Upper lobe of right lung (tissue), 1 donor: ENCODE data around the gene TCP11. TPM values are rescaled to one million over a fixed set of nuclear protein-coding genes. Genes with fewer than 3 reads are reported as not detected.
"Not testable (repeated sequence)": the region's sequence is repeated elsewhere in the genome, so short reads cannot be mapped to it uniquely, and the experiment has no call there.

Experiments
- ATAC-seq: fragments of 200-7000 bp; cut with Tn5 transposase; one replicate; pipeline ENCODE4 v1.9.1; 2020; ENCODE audit warnings: mild to moderate bottlenecking, moderate library complexity
- DNase-seq: peaks from one replicate; pipeline ENCODE4 v3.0.0-alpha.2; 2020
- H3K27ac ChIP-seq: fragments of 200-600 bp; one replicate; pipeline ENCODE4 v1.8.0; 2022
- H3K27me3 ChIP-seq: fragments of 200-600 bp; one replicate; pipeline ENCODE4 v1.8.0; 2022; ENCODE audit warnings: mild to moderate bottlenecking
- H3K36me3 ChIP-seq: fragments of 200-600 bp; one replicate; pipeline ENCODE4 v1.8.0; 2022
- H3K4me1 ChIP-seq: fragments of 200-600 bp; one replicate; pipeline ENCODE4 v1.8.0; 2022
- H3K4me3 ChIP-seq: fragments of 200-600 bp; one replicate; pipeline ENCODE4 v1.8.0; 2022; ENCODE audit warnings: mild to moderate bottlenecking
- H3K9me3 ChIP-seq: fragments of 200-600 bp; one replicate; pipeline ENCODE4 v1.8.0; 2022
- CTCF ChIP-seq: fragments of 200-600 bp; IDR thresholded peaks from one replicate; pipeline ENCODE4 v1.8.0; 2022; ENCODE audit warnings: antibody characterized with exemption
- intact Hi-C: fragments of 100-400 bp; cut with DNase I; formaldehyde crosslinking; loops from one replicate; pipeline ENCODE4 v1.11.0; 2022
- total RNA-seq: library from RNA; stranded (reverse); fragmentation: NEBNext Ultra II Directional; extraction: Animal tissue kit (Norgen Biotek cat#: 25700); gene quantifications from one replicate; pipeline ENCODE4 v1.2.1, GENCODE V29; 2021
- donor health status: DM: no; HTN: yes; CAD: no; lungs with severe emphysema.

The TCP11 gene
- total RNA-seq, 1 donor from 2014 or later = not detected

DNA sequence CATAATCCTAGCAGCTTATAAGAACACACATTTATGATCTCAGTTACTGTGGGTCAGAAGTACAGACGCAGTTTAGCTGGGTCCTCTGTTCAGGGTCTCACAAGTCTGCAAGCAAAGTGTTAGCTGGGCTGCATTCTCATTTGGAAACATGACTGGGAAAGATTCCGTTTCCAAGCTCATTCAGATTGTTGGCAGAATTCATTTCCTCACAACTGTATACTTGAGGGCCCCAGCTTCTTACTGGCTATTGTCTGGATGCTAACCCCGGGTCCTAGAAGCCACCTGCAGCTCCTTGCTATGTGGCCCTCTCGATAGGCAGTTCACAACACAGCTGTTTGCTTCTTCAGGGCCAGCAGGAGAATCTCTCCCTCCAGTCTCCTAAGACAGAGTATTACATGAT lies 13.1 kb downstream of the TCP11 start:
- H3K27ac ChIP-seq = no peak overlapping the region
- no peaks in the 10 kb centered on the region for H3K27me3 ChIP-seq
- no peaks in the 10 kb centered on the region for H3K9me3 ChIP-seq
- no peak overlapping the region for H3K4me3 ChIP-seq
- ATAC-seq = no peak
- DNase-seq = no peak
- H3K4me1 ChIP-seq = no peaks in the 10 kb centered on the region
- no peak for TF ChIP-seq CTCF
- H3K36me3 ChIP-seq = no peaks in the 10 kb centered on the region
- intact Hi-C loops = no loop called here

GRCh38 chr6:35124356-35124755 lies 16.8 kb downstream of the TCP11 start:
- Histone ChIP-seq H3K4me1 (no peaks in the 10 kb centered on the region), H3K4me3 (no peak overlapping the region), H3K36me3 (no peaks in the 10 kb centered on the region), H3K27me3 (no peaks in the 10 kb centered on the region), H3K27ac (no peak overlapping the region), H3K9me3 (no peaks in the 10 kb centered on the region)
- ATAC-seq (no peak), DNase-seq (no peak)
- no peak for TF ChIP-seq CTCF
- intact Hi-C loops = no loop called here

GRCh38 chr6:35120746-35121145 lies 20.4 kb downstream of the TCP11 start:
- no peak for ATAC-seq
- Histone ChIP-seq H3K27me3 (no peaks in the 10 kb centered on the region), H3K27ac (no peak overlapping the region), H3K9me3 (no peaks in the 10 kb centered on the region), H3K36me3 (no peaks in the 10 kb centered on the region), H3K4me1 (no peaks in the 10 kb centered on the region), H3K4me3 (no peak overlapping the region)
- TF ChIP-seq CTCF = no peak
- intact Hi-C loops = no loop called here
- DNase-seq = no peak

DNA sequence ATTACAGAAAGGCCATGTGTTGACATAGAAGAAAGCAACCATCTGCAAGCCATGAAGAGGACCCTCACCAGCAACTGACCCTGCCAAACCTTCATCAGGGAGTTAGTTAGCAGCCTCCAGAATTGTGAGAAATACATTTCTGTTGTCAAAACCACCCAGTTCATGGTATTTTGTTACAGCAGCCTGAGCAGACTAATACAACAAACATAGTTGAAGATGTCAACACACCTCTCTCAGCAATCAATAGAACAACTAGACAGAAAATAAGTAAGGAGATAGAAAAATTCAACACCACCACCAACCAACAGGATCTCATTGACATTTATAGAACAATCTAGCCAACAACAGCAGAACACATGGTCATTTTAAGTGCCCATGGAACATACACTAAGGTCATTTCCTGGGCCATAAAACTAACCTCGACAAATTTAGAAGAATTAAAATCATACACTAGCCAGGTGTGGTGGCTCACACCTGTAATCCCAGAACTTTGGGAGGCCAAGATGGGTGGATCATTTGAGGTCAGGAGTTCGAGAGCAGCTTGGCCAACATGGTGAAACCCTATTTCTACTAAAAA lies 32.7 kb downstream of the TCP11 start:
- H3K9me3 ChIP-seq = no peaks in the 10 kb centered on the region
- no peak overlapping the region for H3K27ac ChIP-seq
- no peak for TF ChIP-seq CTCF
- H3K36me3 ChIP-seq = no peaks in the 10 kb centered on the region
- no peaks in the 10 kb centered on the region for H3K4me1 ChIP-seq
- no peak for DNase-seq
- ATAC-seq = no peak
- H3K27me3 ChIP-seq = no peaks in the 10 kb centered on the region
- intact Hi-C loops = no loop called here
- no peak overlapping the region for H3K4me3 ChIP-seq

DNA sequence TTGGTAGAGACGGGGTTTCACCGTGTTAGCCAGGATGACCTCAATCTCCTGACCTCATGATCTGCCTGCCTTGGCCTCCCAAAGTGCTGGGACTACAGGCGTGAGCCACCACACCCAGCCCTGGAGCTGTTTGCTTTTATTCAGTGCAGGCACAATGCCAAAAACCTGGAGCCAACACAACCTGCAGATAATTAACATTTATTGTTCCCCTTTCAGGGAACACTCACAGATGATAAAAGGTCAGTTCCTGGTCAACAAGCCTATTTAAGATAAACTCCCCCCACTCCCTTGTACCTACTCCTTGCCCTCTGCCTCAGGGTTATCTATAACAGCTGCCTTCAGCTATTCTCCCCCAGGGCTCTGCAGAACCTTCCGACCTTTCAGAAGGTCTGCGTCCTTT lies 33.4 kb downstream of the TCP11 start:
- H3K27ac ChIP-seq, H3K36me3 ChIP-seq, H3K27me3 ChIP-seq, H3K4me3 ChIP-seq, ATAC-seq, DNase-seq, H3K9me3 ChIP-seq, intact Hi-C loops, H3K4me1 ChIP-seq: not testable (repeated sequence)

- intact Hi-C loops, H3K27ac ChIP-seq, H3K27me3 ChIP-seq, H3K4me3 ChIP-seq, H3K4me1 ChIP-seq, ATAC-seq, H3K36me3 ChIP-seq, DNase-seq, H3K9me3 ChIP-seq: not testable (repeated sequence)
Observed at GRCh38 chr6:35107208-35107607, 33.9 kb downstream of the TCP11 start.

- DNase-seq, H3K9me3 ChIP-seq, ATAC-seq, H3K27ac ChIP-seq, H3K27me3 ChIP-seq, H3K36me3 ChIP-seq, H3K4me1 ChIP-seq, H3K4me3 ChIP-seq, intact Hi-C loops: not testable (repeated sequence)
Observed at GRCh38 chr6:35106061-35106460, 35.1 kb downstream of the TCP11 start.
